AG09309 (cell line): ENCODE data around the gene PCNX2.

ENCODE experiments used
- DNase-seq: peaks from one replicate; pipeline ENCODE4 v3.0.0-alpha.2; 2010; ENCODE audit warnings: low read depth
- H3K4me3 ChIP-seq: 2 replicates; pipeline ENCODE4 v1.5.1; 2011; ENCODE audit warnings: mild to moderate bottlenecking, low read depth, low read length, moderate library complexity; ENCODE audit not compliant: control insufficient read depth
- TF ChIP-seq, protein P1 (sequence below): IDR thresholded peaks from 2 replicates; pipeline ENCODE4 v1.5.1; 2011; ENCODE audit warnings: mild to moderate bottlenecking, low read depth, low read length, inconsistent platforms; ENCODE audit not compliant: insufficient read depth, control insufficient read depth; ENCODE audit errors: missing control alignments

The PCNX2 gene

DNA sequence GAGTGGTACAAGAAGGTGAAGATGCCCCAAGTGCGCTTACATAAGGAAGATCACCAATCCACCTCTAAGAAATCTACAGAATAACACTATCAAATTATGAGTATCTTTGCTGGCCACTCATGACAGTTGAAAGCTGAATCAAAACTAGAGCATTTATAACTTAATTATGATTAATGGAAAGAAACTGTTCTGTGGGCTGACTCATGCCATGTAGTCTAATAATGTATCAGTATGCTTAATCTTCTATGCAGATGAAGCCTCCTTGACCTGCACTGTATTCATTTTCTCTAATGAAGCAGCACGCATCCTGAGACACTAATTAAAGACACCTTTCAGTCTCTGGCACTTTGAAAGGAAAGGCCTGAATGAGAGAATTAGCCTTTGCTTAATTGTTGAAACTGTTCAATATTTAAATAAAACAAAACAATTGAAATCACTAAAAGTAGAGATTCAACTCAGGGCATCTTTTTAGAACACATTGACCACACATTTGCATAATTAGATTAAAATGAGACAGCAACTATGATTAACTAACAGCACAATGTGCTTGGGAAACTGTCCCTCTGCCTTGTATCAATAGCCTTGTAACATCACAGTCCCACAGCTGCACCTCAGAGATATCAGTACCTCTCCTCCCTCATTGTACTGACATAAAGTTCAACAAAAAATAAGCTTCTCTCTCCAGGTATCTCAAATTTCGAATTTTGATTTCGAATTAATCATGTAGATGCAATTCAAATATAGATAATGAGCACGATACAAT lies 239.5 kb downstream of the PCNX2 start:
- no peak for DNase-seq
- TF ChIP-seq, protein P1, sequence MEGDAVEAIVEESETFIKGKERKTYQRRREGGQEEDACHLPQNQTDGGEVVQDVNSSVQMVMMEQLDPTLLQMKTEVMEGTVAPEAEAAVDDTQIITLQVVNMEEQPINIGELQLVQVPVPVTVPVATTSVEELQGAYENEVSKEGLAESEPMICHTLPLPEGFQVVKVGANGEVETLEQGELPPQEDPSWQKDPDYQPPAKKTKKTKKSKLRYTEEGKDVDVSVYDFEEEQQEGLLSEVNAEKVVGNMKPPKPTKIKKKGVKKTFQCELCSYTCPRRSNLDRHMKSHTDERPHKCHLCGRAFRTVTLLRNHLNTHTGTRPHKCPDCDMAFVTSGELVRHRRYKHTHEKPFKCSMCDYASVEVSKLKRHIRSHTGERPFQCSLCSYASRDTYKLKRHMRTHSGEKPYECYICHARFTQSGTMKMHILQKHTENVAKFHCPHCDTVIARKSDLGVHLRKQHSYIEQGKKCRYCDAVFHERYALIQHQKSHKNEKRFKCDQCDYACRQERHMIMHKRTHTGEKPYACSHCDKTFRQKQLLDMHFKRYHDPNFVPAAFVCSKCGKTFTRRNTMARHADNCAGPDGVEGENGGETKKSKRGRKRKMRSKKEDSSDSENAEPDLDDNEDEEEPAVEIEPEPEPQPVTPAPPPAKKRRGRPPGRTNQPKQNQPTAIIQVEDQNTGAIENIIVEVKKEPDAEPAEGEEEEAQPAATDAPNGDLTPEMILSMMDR: no peak
- no peak overlapping the region for H3K4me3 ChIP-seq

DNA sequence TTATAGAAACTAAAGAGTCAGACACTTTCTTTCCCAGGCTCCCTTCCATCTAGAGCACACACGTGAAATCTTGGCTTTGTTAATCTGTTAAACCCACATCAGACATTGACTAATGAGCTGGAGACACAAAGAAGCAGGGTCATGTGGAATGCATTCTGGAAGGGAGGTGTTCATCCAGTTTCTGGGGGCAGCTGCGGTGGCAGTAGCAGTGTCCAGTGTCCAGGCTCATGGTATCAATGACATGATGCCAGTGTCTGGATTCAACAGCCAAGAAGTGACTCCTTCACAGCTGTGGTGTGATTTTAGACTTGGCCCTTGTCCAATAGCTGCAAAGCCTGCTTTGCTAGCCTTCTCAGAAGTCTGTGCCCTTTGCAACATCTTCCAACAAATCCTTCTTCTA lies 249.9 kb downstream of the PCNX2 start:
- TF ChIP-seq, protein P1: no peak
- no peak for DNase-seq
- H3K4me3 ChIP-seq: no peak overlapping the region

DNA sequence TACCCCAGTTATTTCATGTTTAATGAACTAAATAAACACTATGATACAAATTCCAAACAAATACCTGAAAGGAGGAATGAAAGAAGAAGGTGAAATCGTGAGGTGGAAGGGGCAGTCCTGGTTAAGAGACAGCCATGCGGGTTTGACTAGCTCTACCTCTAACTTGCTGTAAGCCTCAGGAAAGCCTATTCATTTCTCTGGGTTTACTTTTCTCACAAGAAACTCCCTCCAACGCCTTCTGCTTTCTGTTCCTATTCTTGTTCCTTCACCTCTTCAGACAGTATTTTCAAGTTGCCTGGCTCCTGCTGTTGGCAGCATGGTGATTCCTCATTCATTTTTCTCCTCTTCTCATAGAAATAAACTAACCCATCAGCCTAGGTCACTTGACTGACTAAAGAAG lies 252.7 kb downstream of the PCNX2 start:
- no peak overlapping the region for H3K4me3 ChIP-seq
- no peak for DNase-seq
- TF ChIP-seq, protein P1: no peak

DNA sequence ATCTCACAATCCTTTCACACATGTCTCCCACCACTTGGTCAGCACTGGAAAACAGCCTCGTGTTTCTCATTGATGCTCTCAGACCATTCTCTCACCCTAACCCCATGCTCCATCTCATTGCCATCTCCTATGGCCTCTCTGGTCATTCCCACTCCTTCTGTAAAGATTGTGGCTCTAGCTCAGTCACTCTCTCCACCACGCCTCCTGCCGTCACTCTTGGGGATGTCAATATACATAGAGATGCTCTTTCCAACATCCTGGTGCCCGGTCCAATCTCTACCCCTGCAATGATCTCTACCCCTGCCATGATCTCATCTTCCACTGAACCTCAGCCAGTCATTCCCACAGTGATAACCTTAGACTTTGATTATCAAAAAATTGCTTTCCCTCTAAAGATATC lies 255.0 kb downstream of the PCNX2 start:
- DNase-seq: no peak
- TF ChIP-seq, protein P1: no peak
- H3K4me3 ChIP-seq: no peak overlapping the region

DNA sequence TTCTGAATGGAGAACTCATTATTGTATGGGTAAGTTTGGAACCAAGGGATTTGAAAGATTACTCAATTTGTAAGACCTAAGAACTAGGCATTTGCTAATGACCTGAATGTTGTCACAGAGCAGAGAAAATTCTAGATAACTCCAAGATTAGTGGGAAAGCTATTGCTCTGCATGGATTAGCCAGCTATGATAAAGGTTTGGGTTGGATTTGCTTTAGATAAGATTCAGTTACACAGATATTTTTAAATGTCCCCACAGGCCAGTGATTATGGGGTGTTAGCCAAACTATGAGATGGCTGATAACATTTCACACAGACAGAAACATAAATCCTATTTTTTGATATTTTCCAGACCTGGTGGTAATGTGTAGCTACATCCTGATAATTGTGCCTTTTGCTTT lies 256.9 kb downstream of the PCNX2 start:
- DNase-seq: no peak
- TF ChIP-seq, protein P1: no peak
- no peak overlapping the region for H3K4me3 ChIP-seq

DNA sequence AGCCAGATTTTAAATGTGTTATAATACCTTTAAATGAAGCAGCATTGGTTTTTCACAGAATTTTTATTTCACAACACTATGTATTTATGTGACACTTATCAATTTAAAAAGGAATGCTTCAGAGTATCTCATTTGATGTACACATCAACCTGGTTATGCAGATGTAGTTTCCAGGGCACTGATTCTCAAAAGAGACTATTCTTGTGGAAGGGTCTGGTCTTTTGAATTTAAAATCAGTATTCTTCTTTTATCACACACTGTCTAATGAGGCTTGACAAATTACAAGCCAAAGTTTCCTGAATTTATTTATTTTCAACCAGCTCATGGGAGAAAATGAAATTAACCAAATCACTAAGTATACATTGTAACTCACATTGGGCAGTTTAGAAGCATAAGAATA lies 257.7 kb downstream of the PCNX2 start:
- TF ChIP-seq, protein P1: no peak
- no peak for DNase-seq
- no peak overlapping the region for H3K4me3 ChIP-seq
